Activated CD4-positive, alpha-beta T cell treated with anti-CD3 and anti-CD28 coated beads, Interleukin-2, Interleukin-4, amounts not matched to agents 100 ng/mL and 50 ng/mL, durations not matched to agents 16 hours and 8 hours (primary cell): ENCODE results near the gene RAB37.

ENCODE experiments used
- DNase-seq: peaks from one replicate; pipeline ENCODE4 v3.0.0-alpha.2; 2020; ENCODE audit warnings: low spot score

Gene RAB37

DNA sequence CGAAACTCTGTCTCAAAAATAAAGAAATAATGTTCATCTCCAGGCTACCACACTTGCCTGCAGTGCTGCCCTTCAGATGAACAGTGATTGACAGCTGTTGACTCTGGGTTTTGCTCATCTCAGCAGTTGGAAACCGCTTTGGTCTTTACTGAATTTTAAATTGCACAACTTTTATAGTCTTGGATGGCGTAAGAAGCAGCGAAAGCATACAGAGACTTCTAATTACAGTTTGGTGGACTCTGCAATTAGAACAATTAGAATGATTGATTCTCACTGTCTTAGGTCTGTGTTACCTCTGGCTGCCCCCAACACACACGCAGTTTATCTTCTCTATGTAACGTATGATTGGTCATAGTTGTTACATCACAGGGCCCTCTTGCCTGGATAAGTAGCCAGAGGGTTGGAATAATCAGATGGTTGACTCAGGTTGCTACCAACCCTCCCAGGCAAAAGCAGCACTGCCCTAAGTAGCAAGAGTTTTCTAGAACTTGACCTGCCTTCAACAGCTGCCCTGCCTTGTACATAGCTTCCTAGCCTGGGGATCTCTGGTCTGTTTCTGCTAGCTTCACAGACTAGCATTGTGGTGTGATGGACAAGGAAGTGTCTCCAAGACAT lies 41.0 kb downstream of the RAB37 start:
- DNase-seq, result no peak

- DNase-seq, result no peak
Measured at GRCh38 chr17:74778960-74779359, 41.9 kb downstream of the RAB37 start.

GRCh38 chr17:74779501-74779900 lies 42.4 kb downstream of the RAB37 start:
- no peak for DNase-seq

- peak; percentile 89 for DNase-seq
Measured at GRCh38 chr17:74779948-74780400, 42.9 kb downstream of the RAB37 start.

- DNase-seq, result peak; percentile 39
Measured at GRCh38 chr17:74780443-74781238, 43.6 kb downstream of the RAB37 start.

- DNase-seq, result no peak
Measured at GRCh38 chr17:74782571-74782970, 45.5 kb downstream of the RAB37 start.

GRCh38 chr17:74784125-74784810 lies 47.2 kb downstream of the RAB37 start:
- DNase-seq, result no peak

GRCh38 chr17:74785096-74785980 lies 48.3 kb downstream of the RAB37 start:
- no peak for DNase-seq

DNA sequence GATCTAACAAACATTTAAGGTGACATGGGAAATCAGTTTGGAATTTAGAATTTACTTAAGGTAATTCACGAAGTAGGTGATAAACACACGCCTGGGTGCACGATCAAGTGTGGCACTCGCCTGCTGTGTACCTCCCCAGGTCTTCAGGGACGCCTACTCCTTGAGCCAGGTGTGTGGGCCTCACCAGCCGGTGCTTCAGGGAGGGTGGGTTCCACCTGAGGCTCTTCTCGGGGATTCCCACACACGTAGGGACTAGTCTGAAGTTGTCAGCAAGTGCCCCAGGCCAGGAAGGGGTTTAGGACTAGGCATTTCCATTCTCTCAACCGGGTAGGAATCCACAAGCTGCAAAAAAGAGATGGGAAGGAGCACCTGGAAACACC lies 48.9 kb downstream of the RAB37 start:
- DNase-seq, result no peak

- DNase-seq, result no peak
Measured at GRCh38 chr17:74786431-74787055, 49.5 kb downstream of the RAB37 start.

DNA sequence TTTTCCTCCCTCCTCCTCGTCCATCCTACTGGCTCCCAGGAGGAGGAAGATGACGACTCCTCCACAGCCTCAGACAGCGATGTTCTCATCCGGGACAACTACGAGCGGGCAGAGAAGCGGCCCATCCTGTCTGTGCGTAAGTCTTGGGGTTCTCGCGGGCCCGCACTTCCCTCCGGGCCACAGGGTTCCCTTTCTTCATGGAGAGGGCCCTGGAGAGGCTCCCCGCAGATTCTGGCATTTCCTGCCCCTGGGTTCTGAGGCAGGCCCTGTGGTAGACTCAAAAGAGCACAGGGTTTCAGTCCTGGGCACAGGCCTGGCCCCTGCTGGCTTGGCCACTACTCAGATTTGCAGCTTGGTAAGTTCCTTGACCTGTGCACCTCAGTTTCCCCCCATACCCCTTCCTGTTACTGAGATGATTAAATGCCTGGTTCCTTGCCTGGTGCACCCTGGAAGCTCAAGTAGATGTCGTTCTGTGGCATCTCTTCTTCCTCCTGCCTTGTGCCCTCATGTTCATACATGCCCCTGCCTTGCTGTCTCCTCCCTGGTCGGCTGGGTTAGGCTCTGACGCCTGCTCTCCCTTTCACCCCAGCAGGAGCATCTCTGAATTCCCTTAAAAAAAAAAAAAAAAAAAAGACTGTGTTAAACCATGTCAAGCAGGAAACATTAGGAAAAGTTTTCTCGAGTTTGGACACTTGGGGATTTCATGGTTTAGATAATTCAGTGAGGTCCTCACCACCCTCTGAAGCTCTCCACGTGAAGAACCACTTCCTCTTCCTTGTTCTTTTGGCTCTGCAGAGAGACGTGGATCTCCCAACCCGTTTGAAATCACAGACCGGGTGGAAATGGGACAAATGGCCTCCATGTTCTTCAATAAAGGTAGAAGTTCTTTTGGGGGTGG lies 53.4 kb downstream of the RAB37 start:
- no peak for DNase-seq

DNA sequence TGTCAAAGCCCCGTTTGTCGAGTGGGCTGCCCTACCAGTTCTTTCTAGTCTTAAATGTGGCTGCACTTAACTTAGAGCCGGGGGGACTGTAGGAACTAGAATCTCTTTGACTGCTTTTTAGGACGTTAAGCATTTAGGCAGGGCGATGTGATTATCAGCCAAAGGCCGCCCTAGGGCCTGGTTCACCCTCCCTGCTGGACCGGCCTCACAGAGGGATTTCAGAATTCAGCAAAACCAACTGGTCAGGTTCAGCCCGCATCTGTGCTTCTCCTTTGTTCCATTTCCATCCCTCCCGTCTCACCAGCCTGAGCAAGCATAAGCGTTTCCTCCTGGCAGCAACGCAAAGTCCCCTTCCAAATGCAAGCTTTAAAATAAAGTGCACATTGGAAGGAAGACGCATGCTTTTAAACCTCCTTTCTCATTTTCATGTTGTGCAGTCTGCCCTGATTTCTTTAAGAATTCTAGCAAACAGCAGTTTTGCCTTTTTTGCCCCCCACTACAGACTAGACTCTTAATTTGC lies 55.6 kb downstream of the RAB37 start:
- DNase-seq, result no peak

- DNase-seq, result no peak
Measured at GRCh38 chr17:74795327-74796020, 58.4 kb downstream of the RAB37 start.

DNA sequence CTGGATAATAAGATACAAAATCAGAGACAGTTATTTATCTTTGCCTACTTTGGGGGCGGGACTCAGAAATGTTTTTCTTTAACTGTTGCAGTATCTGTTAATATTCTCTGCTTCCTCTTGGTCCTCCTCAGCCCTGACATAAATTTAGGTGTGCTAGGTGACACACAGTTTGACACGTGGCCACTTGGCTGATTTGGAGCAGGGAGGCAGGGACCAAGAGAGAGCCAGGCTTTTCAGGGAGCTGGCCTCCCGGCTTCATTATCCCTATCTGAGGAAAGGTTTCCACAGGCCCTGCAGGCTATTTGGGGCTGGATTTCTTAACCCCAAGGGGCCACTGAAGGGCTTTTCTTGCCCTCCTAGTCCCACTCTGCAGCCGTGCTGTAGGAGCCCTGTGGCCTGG lies 59.2 kb downstream of the RAB37 start:
- no peak for DNase-seq

GRCh38 chr17:74796866-74797265 lies 59.8 kb downstream of the RAB37 start:
- no peak for DNase-seq
